Pancreas (tissue), 10 donors: ENCODE data around the gene CD180. TPM values are rescaled to one million over a fixed set of nuclear protein-coding genes. Genes with fewer than 3 reads are reported as not detected.

Experiments used
- ATAC-seq, 4 donors: fragments of 200-7000 bp; cut with Tn5 transposase; one replicate each; pipeline versions ENCODE4 v1.8.0 to v1.9.1; 2020; ENCODE audit warnings: mild to moderate bottlenecking in 4 of 4, moderate library complexity in 4 of 4
- DNase-seq, 6 donors: peaks; one replicate each; pipeline ENCODE4 v3.0.0-alpha.2; 2020
- FAIRE-seq: peaks from 2 replicates; lab custom pipeline; 2012; peaks lifted over from hg19 to GRCh38; lab: Jason Lieb, UNC
- H3K27ac ChIP-seq, 4 donors: fragments of 200-600 bp; sonication (generic); 1 replicate in 3 of 4; 2 replicates in 1 of 4; pipeline versions ENCODE4 v1.5.0 to v1.8.0; 2020
- H3K27me3 ChIP-seq, 4 donors: fragments of 200-600 bp; one replicate each; pipeline ENCODE4 v1.8.0; 2021
- H3K36me3 ChIP-seq, 3 donors: fragments of 200-600 bp; sonication (generic) in 1 of 3; one replicate each; pipeline versions ENCODE4 v1.5.0 to v1.8.0; 2020 to 2021
- H3K4me1 ChIP-seq, 3 donors: fragments of 200-600 bp; one replicate each; pipeline ENCODE4 v1.8.0; 2021
- H3K4me3 ChIP-seq, 4 donors: fragments of 200-600 bp; sonication (generic) in 2 of 4; one replicate each; pipeline versions ENCODE4 v1.5.0 to v1.8.0; 2020 to 2021
- H3K9me3 ChIP-seq, 4 donors: fragments of 200-600 bp; one replicate each; pipeline ENCODE4 v1.8.0; 2021
- CTCF ChIP-seq, 4 donors: fragments of 200-600 bp; sonication (generic) in 3 of 4; IDR thresholded peaks; one replicate each; pipeline versions ENCODE4 v1.5.0 to v1.8.0; 2021; ENCODE audit warnings: antibody characterized with exemption in 4 of 4
- WGBS, 2 donors: extraction: QIAGEN DNeasy Blood & Tissue Kit; methylation state at CpG; one replicate each; pipeline ENCODE4 v1.1.7; 2013; 5-methylcytosine and 5-hydroxymethylcytosine counted together
- intact Hi-C, 3 donors: fragments of 100-400 bp; cut with DNase I; formaldehyde crosslinking; loops; one replicate each; pipeline versions ENCODE4 v1.11.1 to v1.14.2; 2022
- polyA plus RNA-seq, 2 donors: library from polyadenylated mRNA; stranded (reverse); fragments of 200-250 nt; gene quantifications; one replicate each; pipeline ENCODE4 v1.2.3, GENCODE V29; 2013
- total RNA-seq, 6 donors: library from RNA; stranded (reverse); fragmentation: NEBNext Ultra II Directional in 4 of 6; extraction: Animal tissue kit (Norgen Biotek cat#: 25700) in 4 of 6; gene quantifications; one replicate each; pipeline versions ENCODE4 v1.2.1 to v1.2.4, GENCODE V29; 2021 to 2023
- donor health status: healthy with polysubstance abuse.
- donor health status: DM: no; HTN: no; CAD: no; lungs with moderate emphysema.
- donor health status: DM: no; HTN: no; CAD: no.
- donor health status: control.
- donor health status: control.
- donor health status: Bipolar disorder and iron deficiency.
- donor health status: DM: yes; HTN: yes; CAD: no.
- donor health status: DM: no; HTN: no; CAD: no.
- donor health status: DM: no; HTN: no; CAD: no.
- donor health status: DM: yes; HTN: yes; CAD: no.

The CD180 gene
- total and polyA plus RNA-seq, 8 donors: 0.04 to 2.9 (median 0.10) TPM

GRCh38 chr5:67187006-67187715, 9.4 kb downstream of the CD180 start:
- FAIRE-seq (no peak), DNase-seq (no peak), ATAC-seq (peak in 2 of 4 donors; percentile 57 to 66)
- Histone ChIP-seq H3K4me1 (no peaks in the 10 kb centered on the region), H3K9me3 (no peaks in the 10 kb centered on the region), H3K36me3 (no peaks in the 10 kb centered on the region), H3K27me3 (no peaks in the 10 kb centered on the region), H3K27ac (no peak overlapping the region), H3K4me3 (no peak overlapping the region)
- no peak for TF ChIP-seq CTCF (IDR thresholded peaks at IDR 0.05)
- intact Hi-C loops: no loop called here
- WGBS, 2 donors: 57 to 70% methylated on average over 1 of the region's 1 CpG

GRCh38 chr5:67183859-67184258, 12.7 kb downstream of the CD180 start:
- H3K4me1 ChIP-seq: no peaks in the 10 kb centered on the region
- ATAC-seq (no peak), FAIRE-seq (no peak), DNase-seq (no peak)
- no peak overlapping the region for H3K27ac ChIP-seq
- H3K4me3 ChIP-seq: no peak overlapping the region
- 82 to 84% methylated on average over 3 of the region's 3 CpGs for WGBS, 2 donors
- no peak for TF ChIP-seq CTCF (IDR thresholded peaks at IDR 0.05)
- no peaks in the 10 kb centered on the region for H3K36me3 ChIP-seq
- H3K9me3 ChIP-seq: no peaks in the 10 kb centered on the region
- H3K27me3 ChIP-seq: no peaks in the 10 kb centered on the region
- intact Hi-C loops: no loop called here

GRCh38 chr5:67182301-67182790, 14.3 kb downstream of the CD180 start:
- WGBS, 2 donors: 36% methylated on average over 6 of the region's 6 CpGs
- peak in 3 of 4 donors; percentile 57 to 92 (median 83) for ATAC-seq
- H3K9me3 ChIP-seq: no peaks in the 10 kb centered on the region
- no peak for FAIRE-seq
- H3K4me3 ChIP-seq: no peak overlapping the region
- H3K36me3 ChIP-seq: no peaks in the 10 kb centered on the region
- peak in 1 of 6 donors; percentile 44 for DNase-seq
- H3K4me1 ChIP-seq: no peaks in the 10 kb centered on the region
- H3K27ac ChIP-seq: peak overlapping the region in 2 of 4 donors; percentile 10 to 40
- H3K27me3 ChIP-seq: no peaks in the 10 kb centered on the region
- intact Hi-C loops: no loop called here
- no peak for TF ChIP-seq CTCF (IDR thresholded peaks at IDR 0.05)

GRCh38 chr5:67181648-67182221, 14.9 kb downstream of the CD180 start:
- peak in 2 of 4 donors; percentile 66 to 74 for ATAC-seq
- H3K4me1 ChIP-seq: no peaks in the 10 kb centered on the region
- peak in 1 of 6 donors; percentile 26 for DNase-seq
- no peaks in the 10 kb centered on the region for H3K27me3 ChIP-seq
- intact Hi-C loops: no loop called here
- no peak overlapping the region for H3K4me3 ChIP-seq
- H3K27ac ChIP-seq: peak overlapping the region in 2 of 4 donors; percentile 10 to 40
- H3K9me3 ChIP-seq: no peaks in the 10 kb centered on the region
- no peaks in the 10 kb centered on the region for H3K36me3 ChIP-seq
- TF ChIP-seq CTCF (IDR thresholded peaks at IDR 0.05): no peak
- FAIRE-seq: no peak
- 64 to 66% methylated on average over 5 of the region's 5 CpGs for WGBS, 2 donors
